Neuronal stem cell (in vitro differentiated cells): ENCODE data around the gene SH3BP2.

Source experiments
- DNase-seq: peaks from one replicate; pipeline ENCODE4 v3.0.0-alpha.2; 2013; ENCODE audit warnings: low spot score
- H2AFZ ChIP-seq: one replicate; pipeline ENCODE4 v1.6.1; 2013; ENCODE audit warnings: mild to moderate bottlenecking, low read length, inconsistent platforms
- H2AK5ac ChIP-seq: 2 replicates; pipeline ENCODE4 v1.6.1; 2013; ENCODE audit warnings: low read depth, mild to moderate bottlenecking, inconsistent platforms, low read length, moderate library complexity, mixed read lengths
- H2BK120ac ChIP-seq: 2 replicates; pipeline ENCODE4 v1.6.1; 2013; ENCODE audit warnings: low read depth, mild to moderate bottlenecking, inconsistent platforms, low read length, moderate library complexity, mixed read lengths
- H2BK12ac ChIP-seq: one replicate; pipeline ENCODE4 v1.6.1; 2013; ENCODE audit warnings: low read length, inconsistent platforms
- H2BK15ac ChIP-seq: 2 replicates; pipeline ENCODE4 v1.6.1; 2013; ENCODE audit warnings: mild to moderate bottlenecking, low read length, inconsistent platforms, mixed read lengths
- H2BK5ac ChIP-seq: one replicate; pipeline ENCODE4 v1.6.1; 2013; ENCODE audit warnings: inconsistent platforms, mild to moderate bottlenecking, low read length, moderate library complexity
- H3K14ac ChIP-seq: one replicate; pipeline ENCODE4 v1.6.1; 2013; ENCODE audit warnings: low read length, inconsistent platforms
- H3K18ac ChIP-seq: 2 replicates; pipeline ENCODE4 v1.6.1; 2013; ENCODE audit warnings: low read length, inconsistent platforms
- H3K23ac ChIP-seq: 2 replicates; pipeline ENCODE4 v1.6.1; 2013; ENCODE audit warnings: low read depth, mild to moderate bottlenecking, mixed read lengths, low read length, inconsistent platforms; ENCODE audit not compliant: poor library complexity
- H3K27ac ChIP-seq: replicated peaks from 3 replicates; pipeline ENCODE4 v1.5.1; 2013; ENCODE audit warnings: low read length, inconsistent platforms
- H3K27me3 ChIP-seq, 3 experiments: 2 replicates each; pipeline ENCODE4 v1.6.1; 2013; ENCODE audit warnings: low read length in 3 of 3, mild to moderate bottlenecking in 2 of 3, inconsistent platforms in 1 of 3, low read depth in 1 of 3, mixed read lengths in 1 of 3, moderate library complexity in 1 of 3; ENCODE audit not compliant: control insufficient read depth in 3 of 3, insufficient read depth in 3 of 3
- H3K36me3 ChIP-seq, 2 donors: replicated peaks in 1 of 2; 2 replicates each; pipeline ENCODE4 v1.6.1; 2013; ENCODE audit warnings: low read length in 2 of 2; ENCODE audit not compliant: control insufficient read depth in 2 of 2, insufficient read depth in 2 of 2
- H3K4ac ChIP-seq: 2 replicates; pipeline ENCODE4 v1.6.1; 2013; ENCODE audit warnings: inconsistent platforms, mild to moderate bottlenecking, low read length, moderate library complexity
- H3K4me1 ChIP-seq, 2 donors: 1 replicate in 1 of 2; 2 replicates in 1 of 2; pipeline ENCODE4 v1.6.1; 2013; ENCODE audit warnings: low read length in 2 of 2, low read depth in 1 of 2; ENCODE audit not compliant: control insufficient read depth in 2 of 2, insufficient read depth in 1 of 2
- H3K4me2 ChIP-seq: one replicate; pipeline ENCODE4 v1.6.1; 2013; ENCODE audit warnings: mild to moderate bottlenecking, low read length, inconsistent platforms; ENCODE audit not compliant: insufficient read depth, poor library complexity, severe bottlenecking
- H3K4me3 ChIP-seq, 2 donors: 2 replicates each; pipeline ENCODE4 v1.5.1; 2013; ENCODE audit warnings: low read length in 2 of 2, mild to moderate bottlenecking in 2 of 2, inconsistent platforms in 1 of 2, moderate library complexity in 1 of 2
- H3K79me1 ChIP-seq: one replicate; pipeline ENCODE4 v1.6.1; 2013; ENCODE audit warnings: low read depth, mild to moderate bottlenecking, inconsistent platforms, low read length, moderate library complexity
- H3K9ac ChIP-seq: one replicate; pipeline ENCODE4 v1.6.1; 2013; ENCODE audit warnings: mild to moderate bottlenecking, low read depth, low read length, inconsistent platforms; ENCODE audit not compliant: poor library complexity
- H3K9me3 ChIP-seq, 2 donors: replicated peaks in 1 of 2; 2 replicates each; pipeline versions ENCODE3 to v1.6.1; 2013; ENCODE audit warnings: low read length in 2 of 2, mild to moderate bottlenecking in 2 of 2, inconsistent platforms in 1 of 2, low read depth in 1 of 2, mixed read lengths in 1 of 2, moderate library complexity in 1 of 2; ENCODE audit not compliant: control insufficient read depth in 2 of 2, insufficient read depth in 1 of 2
- H4K8ac ChIP-seq: one replicate; pipeline ENCODE4 v1.6.1; 2013; ENCODE audit warnings: low read depth, mild to moderate bottlenecking, inconsistent platforms, low read length, moderate library complexity
- H4K91ac ChIP-seq: one replicate; pipeline ENCODE4 v1.6.1; 2013; ENCODE audit warnings: low read length, low read depth, mild to moderate bottlenecking, inconsistent platforms; ENCODE audit not compliant: poor library complexity
- WGBS, 2 donors: extraction: QIAGEN DNeasy Blood & Tissue Kit; methylation state at CpG; one replicate each; pipeline ENCODE4 v1.1.7; 2013; ENCODE audit warnings: missing lambda C conversion rate in 2 of 2, mixed read lengths in 1 of 2; ENCODE audit not compliant: insufficient read length in 2 of 2, insufficient replicate concordance in 1 of 2; ENCODE audit errors: extremely low coverage in 2 of 2; 5-methylcytosine and 5-hydroxymethylcytosine counted together

The SH3BP2 gene

DNA sequence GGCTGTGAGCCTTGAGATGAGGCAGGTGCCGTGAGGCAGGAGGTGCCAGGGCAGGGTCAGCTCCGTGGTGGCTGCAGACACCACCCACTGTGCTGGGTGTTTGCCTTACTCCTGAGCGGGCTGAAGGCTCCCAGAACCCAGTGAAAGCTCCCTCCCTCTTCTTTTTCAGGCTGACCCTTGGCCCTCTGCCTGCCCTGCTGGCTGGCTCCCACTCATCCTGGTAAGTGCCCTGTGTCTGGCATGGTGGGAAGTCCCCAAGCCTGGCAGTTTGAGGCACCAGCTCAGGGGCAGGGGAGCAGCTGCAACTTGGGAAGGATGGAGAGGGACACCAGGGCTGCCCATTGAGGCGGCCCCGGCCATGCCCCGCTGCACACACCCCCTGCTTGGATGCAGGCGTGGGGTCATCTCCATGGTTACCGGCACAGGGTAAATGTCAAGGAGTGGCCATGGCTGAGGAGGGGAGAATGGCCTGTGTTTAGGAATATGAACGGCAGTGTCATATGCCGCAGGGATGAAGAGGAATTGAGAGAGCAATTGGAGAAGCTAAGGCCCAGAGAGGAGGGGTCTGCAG is 16.8 kb downstream of the SH3BP2 start:
- no peak overlapping the region for H3K27ac ChIP-seq

DNA sequence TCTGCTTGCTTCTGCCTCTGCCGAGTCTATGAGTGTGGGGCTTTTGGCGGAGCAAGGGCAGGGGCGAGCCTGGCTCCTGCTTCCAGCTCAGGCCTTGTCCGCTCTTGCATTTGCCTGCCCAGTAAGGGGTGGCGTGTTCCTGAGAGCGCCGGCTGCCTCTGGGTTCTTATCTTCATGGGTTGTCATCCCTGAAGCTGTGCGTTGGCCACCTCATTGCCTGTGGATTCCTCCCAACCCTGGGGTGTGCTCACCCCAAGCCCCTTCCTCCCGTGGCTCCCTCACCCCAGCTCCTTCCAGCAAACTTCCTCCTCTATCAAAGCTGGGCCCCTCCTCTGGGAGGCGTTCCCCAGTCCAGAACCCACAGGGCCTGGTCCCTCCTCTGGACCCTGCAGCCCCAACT is 17.5 kb downstream of the SH3BP2 start:
- no peak overlapping the region for H2AFZ ChIP-seq
- peak overlapping the region; percentile 60 for H2BK12ac ChIP-seq
- H2AK5ac ChIP-seq, result peak overlapping the region; percentile 60
- peak overlapping the region; percentile 14 for H2BK15ac ChIP-seq
- H2BK5ac ChIP-seq, result no peak overlapping the region
- H3K23ac ChIP-seq, result peak overlapping the region; percentile 52
- no peak overlapping the region for H3K9ac ChIP-seq
- no peak overlapping the region for H3K18ac ChIP-seq
- no peak overlapping the region for H3K4ac ChIP-seq
- no peak overlapping the region for H4K91ac ChIP-seq
- no peak for DNase-seq
- no peaks in the 10 kb centered on the region for H3K27me3 ChIP-seq
- H2BK120ac ChIP-seq, result peak overlapping the region; percentile 34
- WGBS, 2 donors, result no CpG with 5 or more reads among the region's 10 CpGs
- H4K8ac ChIP-seq, result no peak overlapping the region
- H3K36me3 ChIP-seq, result no peaks in the 10 kb centered on the region
- no peaks in the 10 kb centered on the region for H3K79me1 ChIP-seq
- no peak overlapping the region for H3K4me3 ChIP-seq
- H3K27ac ChIP-seq, result no peak overlapping the region
- peaks cover 22 to 53% of the 10 kb centered on the region in 2 donors for H3K4me1 ChIP-seq
- H3K9me3 ChIP-seq, result peaks cover 0 to 1% of the 10 kb centered on the region in 2 donors
- H3K14ac ChIP-seq, result no peak overlapping the region
- no peak overlapping the region for H3K4me2 ChIP-seq

More for the DNA sequence above, 16.8 kb downstream of the SH3BP2 start:
- no peak overlapping the region for H4K91ac ChIP-seq
- no peak overlapping the region for H3K4ac ChIP-seq
- no peaks in the 10 kb centered on the region for H3K36me3 ChIP-seq
- peak overlapping the region; percentile 31 for H3K18ac ChIP-seq
- H3K4me1 ChIP-seq, result peaks cover 22 to 53% of the 10 kb centered on the region in 2 donors
- peak overlapping the region; percentile 8 for H2AK5ac ChIP-seq
- H3K4me2 ChIP-seq, result no peak overlapping the region
- no peaks in the 10 kb centered on the region for H3K27me3 ChIP-seq
- H3K9me3 ChIP-seq, result no peaks in the 10 kb centered on the region
- peak overlapping the region; percentile 14 for H2BK15ac ChIP-seq
- DNase-seq, result no peak
- no peak overlapping the region for H4K8ac ChIP-seq
- no peak overlapping the region for H2BK120ac ChIP-seq
- no peak overlapping the region for H2AFZ ChIP-seq
- H2BK5ac ChIP-seq, result no peak overlapping the region
- WGBS, 2 donors, result no CpG with 5 or more reads among the region's 10 CpGs
- no peak overlapping the region for H2BK12ac ChIP-seq
- H3K4me3 ChIP-seq, result peak overlapping the region in 1 of 2 donors; percentile 25
- H3K23ac ChIP-seq, result peak overlapping the region; percentile 1
- no peaks in the 10 kb centered on the region for H3K79me1 ChIP-seq
- H3K14ac ChIP-seq, result no peak overlapping the region
- H3K9ac ChIP-seq, result peak overlapping the region; percentile 27

DNA sequence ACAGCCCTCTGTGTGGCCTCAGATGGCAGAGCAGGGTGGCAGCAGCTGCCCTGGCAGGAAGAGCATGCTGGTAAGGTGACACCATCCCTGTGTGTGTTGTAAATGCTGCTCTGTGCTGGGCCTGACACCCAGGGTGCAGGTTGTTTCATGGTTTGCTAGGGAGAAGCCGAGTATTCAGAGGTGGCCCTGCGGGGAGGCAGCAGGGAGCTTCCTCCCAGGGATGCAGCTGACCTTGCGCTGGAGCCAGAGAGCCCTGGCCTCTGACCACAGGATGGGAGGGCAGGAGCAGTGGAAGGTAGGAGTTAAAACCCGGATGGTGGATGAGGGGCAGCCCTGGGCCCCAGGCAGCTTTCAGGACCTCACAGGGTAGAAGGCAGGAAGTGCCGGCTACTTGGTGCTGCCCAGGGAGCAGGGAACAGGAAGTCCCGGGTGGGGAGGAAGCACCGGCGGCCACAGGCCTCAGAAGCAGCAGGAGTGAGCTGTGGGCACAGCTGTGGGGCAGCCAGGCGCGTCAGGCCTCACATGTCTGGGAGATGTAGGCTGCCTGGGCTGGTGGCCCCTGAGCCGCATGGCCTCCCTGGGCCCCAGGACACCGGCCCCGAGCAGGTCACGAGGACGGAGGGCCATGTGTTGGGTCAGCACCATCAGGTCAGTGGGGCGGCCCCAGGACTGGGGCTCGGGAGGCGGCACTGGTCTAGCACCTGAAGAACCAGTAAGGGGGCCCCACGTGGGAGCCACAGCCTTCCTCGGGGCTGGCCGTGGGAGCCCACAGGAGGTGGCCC is 19.1 kb downstream of the SH3BP2 start:
- Histone ChIP-seq H2BK12ac (no peak overlapping the region), H3K4me3 (peak overlapping the region in 1 of 2 donors; percentile 31), H3K27ac (no peak overlapping the region), H3K4me2 (no peak overlapping the region), H4K91ac (peak overlapping the region; percentile 65), H2BK5ac (no peak overlapping the region), H2BK15ac (peak overlapping the region; percentile 67), H3K9ac (peak overlapping the region; percentile 76), H3K79me1 (no peaks in the 10 kb centered on the region), H3K18ac (peak overlapping the region; percentile 82), H3K27me3 (no peaks in the 10 kb centered on the region), H3K23ac (peak overlapping the region; percentile 94), H3K14ac (peak overlapping the region; percentile 17), H3K9me3 (peaks cover 1 to 11% of the 10 kb centered on the region in 2 donors), H2AFZ (peak overlapping the region; percentile 86), H4K8ac (peak overlapping the region; percentile 90), H3K4me1 (peaks cover 20 to 46% of the 10 kb centered on the region in 2 donors), H2BK120ac (peak overlapping the region; percentile 58), H3K36me3 (no peaks in the 10 kb centered on the region), H2AK5ac (peak overlapping the region; percentile 97), H3K4ac (no peak overlapping the region)
- DNase-seq, result no peak
- whole genome bisulfite sequencing, 2 donors, result no CpG with 5 or more reads among the region's 21 CpGs
